ENCODE results near the gene NRL. TPM values are rescaled to one million over a fixed set of nuclear protein-coding genes. Genes with fewer than 3 reads are reported as not detected.

The NRL gene
- total RNA-seq, 4 donors from 2014 or later = 0.79 to 4.5 (median 3.3) TPM

DNA sequence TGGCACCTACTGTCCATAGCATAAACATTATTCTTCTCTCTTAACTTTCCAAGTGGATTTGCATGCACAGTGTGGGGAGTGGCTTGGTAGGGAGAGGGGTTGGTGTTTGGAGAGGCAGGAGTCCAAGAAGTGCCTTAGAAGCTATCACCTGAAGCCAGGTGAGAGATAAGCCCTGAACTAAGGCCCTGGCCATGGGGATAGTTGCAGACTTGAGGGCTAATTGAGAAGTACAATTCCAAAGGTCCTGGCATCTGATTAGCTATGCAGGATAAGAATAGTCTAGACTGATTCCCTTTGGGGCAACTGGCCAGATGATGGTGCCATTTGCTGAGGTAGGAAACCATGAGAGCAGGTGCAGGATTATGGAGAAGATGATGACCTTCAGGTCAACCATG lies 22.6 kb downstream of the NRL start:
- no peak for DNase-seq
- intact Hi-C loops (cut with DNase I) = no loop called here
- H3K36me3 ChIP-seq = no peaks in the 10 kb centered on the region
- H3K27me3 ChIP-seq = no peaks in the 10 kb centered on the region
- H3K9me3 ChIP-seq = no peaks in the 10 kb centered on the region
- H3K4me1 ChIP-seq = peaks cover 18 to 30% (median 21%) of the 10 kb centered on the region in 3 donors
- no peak for TF ChIP-seq POLR2A (IDR thresholded peaks at IDR 0.05)
- TF ChIP-seq, protein P1, sequence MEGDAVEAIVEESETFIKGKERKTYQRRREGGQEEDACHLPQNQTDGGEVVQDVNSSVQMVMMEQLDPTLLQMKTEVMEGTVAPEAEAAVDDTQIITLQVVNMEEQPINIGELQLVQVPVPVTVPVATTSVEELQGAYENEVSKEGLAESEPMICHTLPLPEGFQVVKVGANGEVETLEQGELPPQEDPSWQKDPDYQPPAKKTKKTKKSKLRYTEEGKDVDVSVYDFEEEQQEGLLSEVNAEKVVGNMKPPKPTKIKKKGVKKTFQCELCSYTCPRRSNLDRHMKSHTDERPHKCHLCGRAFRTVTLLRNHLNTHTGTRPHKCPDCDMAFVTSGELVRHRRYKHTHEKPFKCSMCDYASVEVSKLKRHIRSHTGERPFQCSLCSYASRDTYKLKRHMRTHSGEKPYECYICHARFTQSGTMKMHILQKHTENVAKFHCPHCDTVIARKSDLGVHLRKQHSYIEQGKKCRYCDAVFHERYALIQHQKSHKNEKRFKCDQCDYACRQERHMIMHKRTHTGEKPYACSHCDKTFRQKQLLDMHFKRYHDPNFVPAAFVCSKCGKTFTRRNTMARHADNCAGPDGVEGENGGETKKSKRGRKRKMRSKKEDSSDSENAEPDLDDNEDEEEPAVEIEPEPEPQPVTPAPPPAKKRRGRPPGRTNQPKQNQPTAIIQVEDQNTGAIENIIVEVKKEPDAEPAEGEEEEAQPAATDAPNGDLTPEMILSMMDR (IDR thresholded peaks at IDR 0.05) = no peak
- H3K27ac ChIP-seq = peak overlapping the region in 1 of 4 donors; percentile 98
- H3K4me3 ChIP-seq = no peak overlapping the region

DNA sequence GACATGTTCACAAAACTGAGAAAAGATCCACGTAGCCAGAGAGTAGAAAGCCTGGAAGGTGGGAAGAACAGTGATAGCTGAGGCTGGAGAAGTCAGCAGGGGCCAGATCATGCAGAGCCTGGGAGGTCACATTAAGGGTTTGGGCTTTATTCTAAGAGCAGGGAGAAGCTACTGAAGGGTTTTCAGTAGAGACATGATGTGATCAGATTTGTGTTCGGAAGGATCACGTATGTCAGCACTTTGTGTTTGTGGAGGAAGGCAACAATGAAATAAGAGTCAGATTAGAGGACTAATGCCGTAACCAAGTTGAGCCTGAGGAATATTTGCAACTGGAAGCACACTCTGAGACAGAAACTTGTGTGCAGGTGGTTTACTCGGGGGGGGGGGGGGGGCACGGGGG lies 24.9 kb downstream of the NRL start:
- intact Hi-C loops (cut with DNase I) = no loop called here
- 82 to 85% methylated on average over 5 of the region's 6 CpGs for WGBS, 2 donors

DNA sequence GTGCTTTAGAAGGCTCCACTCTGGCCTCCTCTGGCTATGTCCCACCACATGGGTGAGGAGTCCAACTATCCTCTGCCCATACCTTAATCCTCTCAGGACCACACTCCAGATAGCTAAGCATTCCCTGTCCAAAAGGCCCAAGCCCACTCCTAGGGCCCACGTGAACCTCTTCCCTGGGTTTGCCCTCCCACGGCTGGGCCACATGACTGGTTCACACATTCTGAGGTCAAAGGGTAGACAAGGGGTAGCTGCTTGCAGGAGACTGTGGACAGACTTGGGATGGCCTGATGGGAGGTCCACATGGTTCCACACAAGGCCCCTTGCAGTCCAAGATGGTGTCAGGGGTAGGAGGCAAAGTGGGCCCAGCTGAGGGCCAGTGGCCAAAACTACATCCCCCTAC lies 26.7 kb downstream of the NRL start:
- no peak for TF ChIP-seq POLR2A (IDR thresholded peaks at IDR 0.05)
- TF ChIP-seq, protein P1 (IDR thresholded peaks at IDR 0.05) = no peak
- H3K27me3 ChIP-seq = no peaks in the 10 kb centered on the region
- no peak for DNase-seq
- H3K36me3 ChIP-seq = no peaks in the 10 kb centered on the region
- no peak overlapping the region for H3K4me3 ChIP-seq
- WGBS, 2 donors = 82 to 86% methylated on average over 1 of the region's 2 CpGs
- intact Hi-C loops (cut with DNase I) = no loop called here
- no peaks in the 10 kb centered on the region for H3K9me3 ChIP-seq
- no peak overlapping the region for H3K27ac ChIP-seq
- peaks cover 0 to 7% (median under 1%) of the 10 kb centered on the region in 3 donors for H3K4me1 ChIP-seq

More for the DNA sequence above, 24.9 kb downstream of the NRL start:
- H3K27me3 ChIP-seq = no peaks in the 10 kb centered on the region
- no peak for DNase-seq
- TF ChIP-seq POLR2A (IDR thresholded peaks at IDR 0.05) = no peak
- TF ChIP-seq, protein P1 (IDR thresholded peaks at IDR 0.05) = no peak
- H3K36me3 ChIP-seq = no peaks in the 10 kb centered on the region
- H3K4me3 ChIP-seq = no peak overlapping the region
- H3K27ac ChIP-seq = no peak overlapping the region
- H3K4me1 ChIP-seq = peaks cover 8 to 20% (median 12%) of the 10 kb centered on the region in 3 donors
- H3K9me3 ChIP-seq = no peaks in the 10 kb centered on the region

DNA sequence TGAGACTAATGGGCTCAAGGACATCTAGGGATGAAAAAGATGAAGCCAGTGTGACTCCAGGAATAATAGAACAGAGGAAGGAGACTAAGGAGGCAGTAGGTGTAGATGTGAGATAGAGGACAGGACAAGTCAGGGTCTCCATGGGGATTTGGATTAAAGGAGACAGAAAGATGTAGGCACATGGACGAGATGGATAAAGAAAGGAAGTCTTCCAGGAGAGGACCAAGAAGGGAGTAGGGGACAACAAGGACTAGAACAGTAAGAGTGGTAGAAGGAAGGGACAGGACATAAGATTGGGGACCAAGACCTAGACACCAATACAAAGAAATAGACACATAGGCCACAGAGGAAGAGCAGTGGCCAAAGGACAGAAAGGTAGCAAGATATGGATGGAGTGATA lies 27.7 kb downstream of the NRL start:
- TF ChIP-seq, protein P1 (IDR thresholded peaks at IDR 0.05) = no peak
- TF ChIP-seq POLR2A (IDR thresholded peaks at IDR 0.05) = no peak
- H3K27ac ChIP-seq = no peak overlapping the region
- H3K9me3 ChIP-seq = no peaks in the 10 kb centered on the region
- DNase-seq = no peak
- intact Hi-C loops (cut with DNase I) = no loop called here
- H3K4me3 ChIP-seq = no peak overlapping the region
- no peaks in the 10 kb centered on the region for H3K36me3 ChIP-seq
- peaks cover 0 to under 1% (median 0%) of the 10 kb centered on the region in 3 donors for H3K4me1 ChIP-seq
- H3K27me3 ChIP-seq = no peaks in the 10 kb centered on the region
- WGBS, 2 donors = 84 to 91% methylated on average over 1 of the region's 1 CpG

DNA sequence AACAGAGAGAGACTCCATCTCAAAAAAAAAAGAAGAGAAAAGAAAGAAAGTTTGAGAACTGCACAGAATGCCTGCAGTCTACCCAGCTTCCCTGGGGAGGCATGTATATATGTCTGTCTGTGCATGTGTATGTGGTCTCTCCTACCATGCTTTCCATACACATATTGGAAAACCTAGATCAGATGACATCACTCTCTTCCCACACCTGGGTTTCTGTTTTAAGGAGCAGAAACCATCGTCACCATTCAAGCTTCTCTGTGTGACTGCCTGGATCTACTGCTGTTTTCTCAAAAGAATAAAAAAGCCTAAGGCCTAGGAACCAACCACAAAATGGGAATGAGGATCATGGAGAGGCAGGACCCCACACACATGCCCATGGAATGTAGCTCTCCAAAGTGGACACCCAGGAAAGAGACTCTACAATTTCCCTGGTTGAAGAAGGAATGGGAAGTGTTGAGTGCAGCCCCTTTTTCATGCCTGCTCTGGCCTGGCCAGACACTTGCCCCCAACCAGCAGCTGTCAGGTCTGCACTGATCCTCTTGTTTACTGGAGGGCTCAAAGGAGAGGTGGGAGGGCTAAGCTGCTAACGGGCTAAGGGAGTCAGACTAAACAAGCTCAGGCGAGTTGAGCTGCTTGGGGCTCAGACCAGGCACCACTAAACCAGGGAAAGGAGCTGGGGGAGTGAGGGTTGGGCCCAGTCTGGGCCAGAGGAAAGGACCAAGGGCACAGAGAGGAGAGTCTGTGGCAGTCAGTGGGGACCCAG lies 28.4 kb downstream of the NRL start:
- intact Hi-C loops (cut with DNase I) = no loop called here
- WGBS, 2 donors = 50 to 85% methylated on average over 1 to 3 of the region's 3 CpGs
- no peak for TF ChIP-seq POLR2A (IDR thresholded peaks at IDR 0.05)
- TF ChIP-seq, protein P1 (IDR thresholded peaks at IDR 0.05) = no peak
- Histone ChIP-seq H3K36me3 (no peaks in the 10 kb centered on the region), H3K4me3 (no peak overlapping the region), H3K4me1 (peaks cover 0 to 7% (median 4%) of the 10 kb centered on the region in 3 donors), H3K27me3 (no peaks in the 10 kb centered on the region), H3K27ac (no peak overlapping the region), H3K9me3 (no peaks in the 10 kb centered on the region)
- no peak for DNase-seq
